Pancreas (tissue), 10 donors: ENCODE results near the gene KLHDC7B. TPM values are rescaled to one million over a fixed set of nuclear protein-coding genes. Genes with fewer than 3 reads are reported as not detected.

Experiments used
- ATAC-seq, 4 donors: fragments of 200-7000 bp; cut with Tn5 transposase; one replicate each; pipeline versions ENCODE4 v1.8.0 to v1.9.1; 2020; ENCODE audit warnings: mild to moderate bottlenecking in 4 of 4, moderate library complexity in 4 of 4
- DNase-seq, 6 donors: peaks; one replicate each; pipeline ENCODE4 v3.0.0-alpha.2; 2020
- FAIRE-seq: peaks from 2 replicates; lab custom pipeline; 2012; peaks lifted over from hg19 to GRCh38; lab: Jason Lieb, UNC
- H3K27ac ChIP-seq, 4 donors: fragments of 200-600 bp; sonication (generic); 1 replicate in 3 of 4; 2 replicates in 1 of 4; pipeline versions ENCODE4 v1.5.0 to v1.8.0; 2020
- H3K27me3 ChIP-seq, 4 donors: fragments of 200-600 bp; one replicate each; pipeline ENCODE4 v1.8.0; 2021
- H3K36me3 ChIP-seq, 3 donors: fragments of 200-600 bp; sonication (generic) in 1 of 3; one replicate each; pipeline versions ENCODE4 v1.5.0 to v1.8.0; 2020 to 2021
- H3K4me1 ChIP-seq, 3 donors: fragments of 200-600 bp; one replicate each; pipeline ENCODE4 v1.8.0; 2021
- H3K4me3 ChIP-seq, 4 donors: fragments of 200-600 bp; sonication (generic) in 2 of 4; one replicate each; pipeline versions ENCODE4 v1.5.0 to v1.8.0; 2020 to 2021
- H3K9me3 ChIP-seq, 4 donors: fragments of 200-600 bp; one replicate each; pipeline ENCODE4 v1.8.0; 2021
- CTCF ChIP-seq, 4 donors: fragments of 200-600 bp; sonication (generic) in 3 of 4; IDR thresholded peaks; one replicate each; pipeline versions ENCODE4 v1.5.0 to v1.8.0; 2021; ENCODE audit warnings: antibody characterized with exemption in 4 of 4
- WGBS, 2 donors: extraction: QIAGEN DNeasy Blood & Tissue Kit; methylation state at CpG; one replicate each; pipeline ENCODE4 v1.1.7; 2013; 5-methylcytosine and 5-hydroxymethylcytosine counted together
- intact Hi-C, 3 donors: fragments of 100-400 bp; cut with DNase I; formaldehyde crosslinking; loops; one replicate each; pipeline versions ENCODE4 v1.11.1 to v1.14.2; 2022
- polyA plus RNA-seq, 2 donors: library from polyadenylated mRNA; stranded (reverse); fragments of 200-250 nt; gene quantifications; one replicate each; pipeline ENCODE4 v1.2.3, GENCODE V29; 2013
- total RNA-seq, 6 donors: library from RNA; stranded (reverse); fragmentation: NEBNext Ultra II Directional in 4 of 6; extraction: Animal tissue kit (Norgen Biotek cat#: 25700) in 4 of 6; gene quantifications; one replicate each; pipeline versions ENCODE4 v1.2.1 to v1.2.4, GENCODE V29; 2021 to 2023
- donor health status: healthy with polysubstance abuse.
- donor health status: DM: no; HTN: no; CAD: no; lungs with moderate emphysema.
- donor health status: DM: no; HTN: no; CAD: no.
- donor health status: control.
- donor health status: control.
- donor health status: Bipolar disorder and iron deficiency.
- donor health status: DM: yes; HTN: yes; CAD: no.
- donor health status: DM: no; HTN: no; CAD: no.
- donor health status: DM: no; HTN: no; CAD: no.
- donor health status: DM: yes; HTN: yes; CAD: no.

The KLHDC7B gene
- total and polyA plus RNA-seq, 8 donors = 0.03 to 2.1 (median 0.15) TPM; not detected in 1

GRCh38 chr22:50573491-50574382, 28.0 kb downstream of the KLHDC7B start:
- Histone ChIP-seq H3K27ac (no peak overlapping the region), H3K9me3 (no peaks in the 10 kb centered on the region), H3K27me3 (no peaks in the 10 kb centered on the region), H3K36me3 (peaks cover 0 to 16% (median 0%) of the 10 kb centered on the region in 3 donors), H3K4me3 (no peak overlapping the region), H3K4me1 (peaks cover 0 to 10% (median 2%) of the 10 kb centered on the region in 3 donors)
- intact Hi-C loops = no loop called here
- WGBS, 2 donors = 88% methylated on average over 26 of the region's 26 CpGs
- peak in 1 of 6 donors; percentile 51 for DNase-seq
- TF ChIP-seq CTCF (IDR thresholded peaks at IDR 0.05) = no peak
- ATAC-seq = no peak
- FAIRE-seq = no peak

- TF ChIP-seq CTCF (IDR thresholded peaks at IDR 0.05) = no peak
- no peaks in the 10 kb centered on the region for H3K27me3 ChIP-seq
- H3K4me1 ChIP-seq = peaks cover 0 to 5% (median 0%) of the 10 kb centered on the region in 3 donors
- DNase-seq (no peak), ATAC-seq (no peak), FAIRE-seq (no peak)
- H3K27ac ChIP-seq = no peak overlapping the region
- 93 to 94% methylated on average over 11 of the region's 11 CpGs for WGBS, 2 donors
- peaks cover 0 to 16% (median 0%) of the 10 kb centered on the region in 3 donors for H3K36me3 ChIP-seq
- H3K9me3 ChIP-seq = no peaks in the 10 kb centered on the region
- no peak overlapping the region for H3K4me3 ChIP-seq
- intact Hi-C loops = no loop called here
Observed at GRCh38 chr22:50574383-50574755, 28.7 kb downstream of the KLHDC7B start.

- Histone ChIP-seq H3K4me1 (no peaks in the 10 kb centered on the region), H3K27ac (no peak overlapping the region), H3K27me3 (no peaks in the 10 kb centered on the region), H3K9me3 (no peaks in the 10 kb centered on the region), H3K36me3 (peaks cover 0 to 16% (median 0%) of the 10 kb centered on the region in 3 donors), H3K4me3 (no peak overlapping the region)
- intact Hi-C loops = no loop called here
- DNase-seq = no peak
- TF ChIP-seq CTCF (IDR thresholded peaks at IDR 0.05) = no peak
- no peak for ATAC-seq
- FAIRE-seq = no peak
- WGBS, 2 donors = 72 to 80% methylated on average over 8 of the region's 8 CpGs
Observed at GRCh38 chr22:50575426-50575941, 29.8 kb downstream of the KLHDC7B start.

- TF ChIP-seq CTCF (IDR thresholded peaks at IDR 0.05) = no peak
- ATAC-seq = peak in 1 of 4 donors; percentile 65
- Histone ChIP-seq H3K4me3 (no peak overlapping the region), H3K27me3 (no peaks in the 10 kb centered on the region), H3K9me3 (no peaks in the 10 kb centered on the region), H3K36me3 (peaks cover 0 to 10% (median 0%) of the 10 kb centered on the region in 3 donors), H3K4me1 (no peaks in the 10 kb centered on the region), H3K27ac (no peak overlapping the region)
- WGBS, 2 donors = 49 to 59% methylated on average over 5 of the region's 5 CpGs
- FAIRE-seq = no peak
- intact Hi-C loops = no loop called here
- no peak for DNase-seq
Observed at GRCh38 chr22:50576070-50576469, 30.4 kb downstream of the KLHDC7B start.
